ENCODE data around the gene LPIN3.

Gene LPIN3

DNA sequence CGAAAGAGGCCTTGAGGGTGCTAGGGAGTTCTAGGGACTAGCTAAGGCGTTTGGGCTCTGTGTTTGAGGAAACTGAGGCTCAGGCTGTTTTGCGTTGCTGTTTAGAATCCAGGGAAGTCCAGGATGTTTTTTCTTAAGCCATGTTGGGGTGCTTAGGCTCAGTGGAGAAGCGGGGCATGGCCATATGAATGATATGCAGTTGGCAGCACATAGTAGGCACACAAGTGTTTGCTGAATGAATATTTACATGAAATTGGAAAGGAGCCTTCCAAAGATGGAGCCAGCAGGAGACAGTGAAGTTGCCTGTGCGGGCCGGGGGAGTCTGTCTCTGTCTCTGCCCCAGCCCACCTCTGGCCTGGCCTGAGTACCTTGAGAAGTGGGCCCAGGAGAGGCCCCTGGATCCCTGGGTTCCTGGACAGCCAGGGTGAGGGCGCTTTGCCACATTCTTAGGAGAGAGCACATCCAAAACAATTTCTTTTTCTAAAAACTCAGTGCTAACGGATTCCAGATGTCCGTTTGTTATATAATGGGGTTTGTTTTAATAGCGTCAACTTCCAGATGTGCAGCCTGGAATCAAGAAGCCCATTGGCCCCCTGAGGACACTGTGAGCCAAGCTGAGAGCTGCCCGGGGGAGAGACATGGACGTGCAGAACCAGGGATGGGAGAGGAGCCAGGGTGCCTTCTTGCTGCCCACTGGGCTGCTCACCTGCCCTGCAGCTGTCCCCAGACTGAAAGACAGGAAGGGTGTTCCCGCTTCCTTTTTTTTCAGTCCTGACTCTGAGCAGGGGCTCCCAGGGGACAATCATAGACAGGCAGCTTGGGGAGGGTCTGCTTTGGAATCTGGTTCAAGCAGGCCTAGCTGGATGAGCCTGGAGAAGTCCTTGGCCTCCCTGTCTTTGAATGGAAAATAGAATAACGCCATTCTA, 46.1 kb downstream of the LPIN3 start:
- Histone ChIP-seq H3K4me3 (ENCODE audit: low read depth, low read length) (no peak overlapping the region), H3K9ac (ENCODE audit: low read length) (no peak overlapping the region), H3K36me3 (ENCODE audit: control insufficient read depth, insufficient read depth, low read length) (no peaks in the 10 kb centered on the region), H3K4me1 (ENCODE audit: control insufficient read depth, insufficient read depth, low read length) (peaks cover 5% of the 10 kb centered on the region; the same call in 1 of the 2 replicates), H3K9me3 (ENCODE audit: control insufficient read depth, insufficient read depth, low read depth, low read length) (no peaks in the 10 kb centered on the region), H3K27ac (ENCODE audit: low read depth, low read length) (no peak overlapping the region), H3K27me3 (ENCODE audit: control insufficient read depth, insufficient read depth, low read length) (no peaks in the 10 kb centered on the region)

GRCh38 chr20:41387444-41387851, 46.8 kb downstream of the LPIN3 start:
- Histone ChIP-seq H3K9me3 (ENCODE audit: control insufficient read depth, insufficient read depth, low read depth, low read length) (no peaks in the 10 kb centered on the region), H3K27me3 (ENCODE audit: control insufficient read depth, insufficient read depth, low read length) (no peaks in the 10 kb centered on the region), H3K4me3 (ENCODE audit: low read depth, low read length) (no peak overlapping the region), H3K36me3 (ENCODE audit: control insufficient read depth, insufficient read depth, low read length) (no peaks in the 10 kb centered on the region), H3K4me1 (ENCODE audit: control insufficient read depth, insufficient read depth, low read length) (peaks cover 5% of the 10 kb centered on the region; the same call in 1 of the 2 replicates), H3K27ac (ENCODE audit: low read depth, low read length) (no peak overlapping the region), H3K9ac (ENCODE audit: low read length) (no peak overlapping the region)

DNA sequence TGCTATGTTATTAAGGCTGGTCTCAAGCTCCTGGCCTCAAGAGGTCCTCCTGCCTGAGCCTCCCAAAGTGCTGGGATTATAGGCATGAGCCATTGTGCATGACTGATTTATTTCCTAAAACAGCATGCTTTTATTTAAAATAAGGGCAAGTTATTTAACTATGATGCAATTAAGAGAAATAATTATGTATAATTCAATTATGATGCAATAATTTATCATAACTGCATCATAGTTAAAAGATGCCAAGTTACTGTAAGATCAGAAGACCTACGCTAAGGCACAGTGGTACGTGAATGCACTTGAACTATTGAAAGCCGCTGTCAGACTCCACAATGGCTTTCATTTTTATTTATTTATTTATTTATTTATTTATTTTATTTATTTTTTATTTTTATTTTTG, 50.3 kb downstream of the LPIN3 start:
- Histone ChIP-seq H3K9me3 (ENCODE audit: control insufficient read depth, insufficient read depth, low read depth, low read length) (no peaks in the 10 kb centered on the region), H3K27me3 (ENCODE audit: control insufficient read depth, insufficient read depth, low read length) (no peaks in the 10 kb centered on the region), H3K4me1 (ENCODE audit: control insufficient read depth, insufficient read depth, low read length) (peaks cover 20% of the 10 kb centered on the region), H3K27ac (ENCODE audit: low read depth, low read length) (no peak overlapping the region), H3K9ac (ENCODE audit: low read length) (no peak overlapping the region), H3K36me3 (ENCODE audit: control insufficient read depth, insufficient read depth, low read length) (no peaks in the 10 kb centered on the region), H3K4me3 (ENCODE audit: low read depth, low read length) (no peak overlapping the region)

DNA sequence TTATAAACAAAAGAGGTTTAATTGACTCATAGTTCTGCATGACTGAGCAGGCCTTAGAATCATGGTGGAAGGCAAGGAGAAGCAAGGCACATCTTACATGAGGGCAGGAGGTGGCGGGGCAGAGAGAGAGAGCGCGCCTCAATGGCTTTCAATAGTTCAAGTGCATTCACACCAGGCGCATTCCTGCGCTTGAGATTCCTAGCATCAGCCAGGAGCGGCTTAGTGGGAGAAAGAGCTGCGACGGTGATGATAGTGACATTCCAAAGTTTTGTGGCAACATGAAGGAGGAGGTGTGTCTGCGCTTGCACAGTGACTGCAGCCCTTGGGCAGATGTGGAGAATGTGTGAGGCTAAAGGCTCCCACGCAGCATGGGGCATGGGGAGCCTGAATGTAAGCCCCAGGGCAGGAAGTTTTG, 51.0 kb downstream of the LPIN3 start:
- no peaks in the 10 kb centered on the region for H3K27me3 ChIP-seq (ENCODE audit: control insufficient read depth, insufficient read depth, low read length)
- no peaks in the 10 kb centered on the region for H3K9me3 ChIP-seq (ENCODE audit: control insufficient read depth, insufficient read depth, low read depth, low read length)
- peaks cover 26% of the 10 kb centered on the region for H3K4me1 ChIP-seq (ENCODE audit: control insufficient read depth, insufficient read depth, low read length)
- H3K27ac ChIP-seq (ENCODE audit: low read depth, low read length), result no peak overlapping the region
- H3K9ac ChIP-seq (ENCODE audit: low read length), result no peak overlapping the region
- H3K4me3 ChIP-seq (ENCODE audit: low read depth, low read length), result no peak overlapping the region
- H3K36me3 ChIP-seq (ENCODE audit: control insufficient read depth, insufficient read depth, low read length), result no peaks in the 10 kb centered on the region

GRCh38 chr20:41392295-41392694, 51.7 kb downstream of the LPIN3 start:
- Histone ChIP-seq H3K9me3 (ENCODE audit: control insufficient read depth, insufficient read depth, low read depth, low read length) (no peaks in the 10 kb centered on the region), H3K27ac (ENCODE audit: low read depth, low read length) (no peak overlapping the region), H3K27me3 (ENCODE audit: control insufficient read depth, insufficient read depth, low read length) (no peaks in the 10 kb centered on the region), H3K36me3 (ENCODE audit: control insufficient read depth, insufficient read depth, low read length) (no peaks in the 10 kb centered on the region), H3K4me1 (ENCODE audit: control insufficient read depth, insufficient read depth, low read length) (peaks cover 26% of the 10 kb centered on the region), H3K4me3 (ENCODE audit: low read depth, low read length) (no peak overlapping the region), H3K9ac (ENCODE audit: low read length) (no peak overlapping the region)

GRCh38 chr20:41392871-41393704, 52.5 kb downstream of the LPIN3 start:
- no peak overlapping the region for H3K9ac ChIP-seq (ENCODE audit: low read length)
- peaks cover 20% of the 10 kb centered on the region for H3K4me1 ChIP-seq (ENCODE audit: control insufficient read depth, insufficient read depth, low read length)
- no peaks in the 10 kb centered on the region for H3K36me3 ChIP-seq (ENCODE audit: control insufficient read depth, insufficient read depth, low read length)
- H3K9me3 ChIP-seq (ENCODE audit: control insufficient read depth, insufficient read depth, low read depth, low read length), result no peaks in the 10 kb centered on the region
- no peak overlapping the region for H3K4me3 ChIP-seq (ENCODE audit: low read depth, low read length)
- no peak overlapping the region for H3K27ac ChIP-seq (ENCODE audit: low read depth, low read length)
- no peaks in the 10 kb centered on the region for H3K27me3 ChIP-seq (ENCODE audit: control insufficient read depth, insufficient read depth, low read length)

GRCh38 chr20:41393705-41394066, 53.1 kb downstream of the LPIN3 start:
- Histone ChIP-seq H3K9ac (ENCODE audit: low read length) (no peak overlapping the region), H3K27me3 (ENCODE audit: control insufficient read depth, insufficient read depth, low read length) (no peaks in the 10 kb centered on the region), H3K36me3 (ENCODE audit: control insufficient read depth, insufficient read depth, low read length) (no peaks in the 10 kb centered on the region), H3K9me3 (ENCODE audit: control insufficient read depth, insufficient read depth, low read depth, low read length) (no peaks in the 10 kb centered on the region), H3K27ac (ENCODE audit: low read depth, low read length) (no peak overlapping the region), H3K4me1 (ENCODE audit: control insufficient read depth, insufficient read depth, low read length) (peaks cover 20% of the 10 kb centered on the region), H3K4me3 (ENCODE audit: low read depth, low read length) (no peak overlapping the region)

- Histone ChIP-seq H3K4me3 (ENCODE audit: low read depth, low read length) (no peak overlapping the region), H3K27me3 (ENCODE audit: control insufficient read depth, insufficient read depth, low read length) (no peaks in the 10 kb centered on the region), H3K9me3 (ENCODE audit: control insufficient read depth, insufficient read depth, low read depth, low read length) (no peaks in the 10 kb centered on the region), H3K27ac (ENCODE audit: low read depth, low read length) (no peak overlapping the region), H3K9ac (ENCODE audit: low read length) (no peak overlapping the region), H3K36me3 (ENCODE audit: control insufficient read depth, insufficient read depth, low read length) (no peaks in the 10 kb centered on the region), H3K4me1 (ENCODE audit: control insufficient read depth, insufficient read depth, low read length) (peaks cover 20% of the 10 kb centered on the region)
Observed at GRCh38 chr20:41394081-41394480, 53.5 kb downstream of the LPIN3 start.

GRCh38 chr20:41394931-41395666, 54.5 kb downstream of the LPIN3 start:
- peaks cover 20% of the 10 kb centered on the region for H3K4me1 ChIP-seq (ENCODE audit: control insufficient read depth, insufficient read depth, low read length)
- no peaks in the 10 kb centered on the region for H3K9me3 ChIP-seq (ENCODE audit: control insufficient read depth, insufficient read depth, low read depth, low read length)
- no peak overlapping the region for H3K4me3 ChIP-seq (ENCODE audit: low read depth, low read length)
- H3K27ac ChIP-seq (ENCODE audit: low read depth, low read length), result no peak overlapping the region
- H3K36me3 ChIP-seq (ENCODE audit: control insufficient read depth, insufficient read depth, low read length), result no peaks in the 10 kb centered on the region
- no peak overlapping the region for H3K9ac ChIP-seq (ENCODE audit: low read length)
- H3K27me3 ChIP-seq (ENCODE audit: control insufficient read depth, insufficient read depth, low read length), result no peaks in the 10 kb centered on the region

GRCh38 chr20:41395667-41396664, 55.3 kb downstream of the LPIN3 start:
- H3K36me3 ChIP-seq (ENCODE audit: control insufficient read depth, insufficient read depth, low read length), result no peaks in the 10 kb centered on the region
- no peak overlapping the region for H3K4me3 ChIP-seq (ENCODE audit: low read depth, low read length)
- H3K9ac ChIP-seq (ENCODE audit: low read length), result no peak overlapping the region
- no peaks in the 10 kb centered on the region for H3K9me3 ChIP-seq (ENCODE audit: control insufficient read depth, insufficient read depth, low read depth, low read length)
- H3K27me3 ChIP-seq (ENCODE audit: control insufficient read depth, insufficient read depth, low read length), result no peaks in the 10 kb centered on the region
- H3K27ac ChIP-seq (ENCODE audit: low read depth, low read length), result no peak overlapping the region
- H3K4me1 ChIP-seq (ENCODE audit: control insufficient read depth, insufficient read depth, low read length), result peaks cover 20% of the 10 kb centered on the region
